ENCODE results near the gene NCOR1. TPM values are rescaled to one million over a fixed set of nuclear protein-coding genes. Genes with fewer than 3 reads are reported as not detected.

Gene NCOR1
- total RNA-seq, 1 donor from 2014 or later: 108 TPM

DNA sequence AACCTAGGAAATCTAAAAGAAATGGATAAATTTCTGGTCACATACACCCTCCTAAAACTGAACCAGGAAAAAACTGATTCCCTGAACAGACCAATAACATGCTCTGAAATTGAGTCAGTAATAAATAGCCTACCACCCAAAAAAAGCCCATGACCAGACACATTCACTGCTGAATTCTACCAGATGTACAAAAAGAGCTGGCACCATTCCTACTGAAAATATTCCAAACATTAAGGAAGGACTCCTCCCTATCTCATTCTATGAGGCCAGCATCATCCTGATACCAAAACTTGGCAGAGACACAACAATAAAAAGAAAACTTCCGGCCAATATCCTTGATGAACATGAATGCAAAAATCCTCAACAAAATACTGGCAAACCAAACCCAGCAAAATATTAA, 162.8 kb downstream of the NCOR1 start:
- peaks cover 35% of the 10 kb centered on the region for H3K36me3 Mint-ChIP-seq (ENCODE audit: low read depth)
- H3K27me3 Mint-ChIP-seq (ENCODE audit: low read depth): no peaks in the 10 kb centered on the region
- no peak overlapping the region for H3K4me3 Mint-ChIP-seq (ENCODE audit: unreplicated experiment)
- TF ChIP-seq, protein P1, sequence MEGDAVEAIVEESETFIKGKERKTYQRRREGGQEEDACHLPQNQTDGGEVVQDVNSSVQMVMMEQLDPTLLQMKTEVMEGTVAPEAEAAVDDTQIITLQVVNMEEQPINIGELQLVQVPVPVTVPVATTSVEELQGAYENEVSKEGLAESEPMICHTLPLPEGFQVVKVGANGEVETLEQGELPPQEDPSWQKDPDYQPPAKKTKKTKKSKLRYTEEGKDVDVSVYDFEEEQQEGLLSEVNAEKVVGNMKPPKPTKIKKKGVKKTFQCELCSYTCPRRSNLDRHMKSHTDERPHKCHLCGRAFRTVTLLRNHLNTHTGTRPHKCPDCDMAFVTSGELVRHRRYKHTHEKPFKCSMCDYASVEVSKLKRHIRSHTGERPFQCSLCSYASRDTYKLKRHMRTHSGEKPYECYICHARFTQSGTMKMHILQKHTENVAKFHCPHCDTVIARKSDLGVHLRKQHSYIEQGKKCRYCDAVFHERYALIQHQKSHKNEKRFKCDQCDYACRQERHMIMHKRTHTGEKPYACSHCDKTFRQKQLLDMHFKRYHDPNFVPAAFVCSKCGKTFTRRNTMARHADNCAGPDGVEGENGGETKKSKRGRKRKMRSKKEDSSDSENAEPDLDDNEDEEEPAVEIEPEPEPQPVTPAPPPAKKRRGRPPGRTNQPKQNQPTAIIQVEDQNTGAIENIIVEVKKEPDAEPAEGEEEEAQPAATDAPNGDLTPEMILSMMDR (IDR thresholded peaks at IDR 0.05): no peak
- peak overlapping the region; percentile 32 for H3K27ac Mint-ChIP-seq (ENCODE audit: unreplicated experiment)
- no peak for DNase-seq (ENCODE audit: low spot score)
- peaks cover 11% of the 10 kb centered on the region for H3K4me1 Mint-ChIP-seq (ENCODE audit: low read depth)
- peaks cover 8% of the 10 kb centered on the region for H3K9me3 Mint-ChIP-seq (ENCODE audit: low read depth)

DNA sequence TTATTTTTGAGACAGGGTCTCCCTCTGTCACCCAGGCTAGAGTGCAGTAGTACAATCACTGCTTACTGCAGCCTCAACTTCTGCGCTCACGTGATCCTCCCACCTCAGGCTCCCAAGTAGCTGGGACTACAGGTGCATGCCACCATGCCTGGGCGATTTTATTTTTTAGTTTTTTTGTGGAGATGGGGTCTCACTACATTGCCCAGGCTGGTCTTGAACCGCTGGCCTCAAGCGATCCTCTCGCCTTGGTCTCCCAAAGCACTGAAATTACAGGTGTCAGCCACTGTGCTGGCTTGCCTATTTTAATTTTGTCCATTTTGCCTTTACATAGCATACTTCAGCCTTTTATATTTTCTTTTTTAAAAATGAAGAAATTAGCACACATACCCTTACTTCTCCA, 164.5 kb downstream of the NCOR1 start:
- Mint-ChIP-seq H3K27ac (ENCODE audit: unreplicated experiment) (no peak overlapping the region), H3K4me1 (ENCODE audit: low read depth) (peaks cover 11% of the 10 kb centered on the region), H3K4me3 (ENCODE audit: unreplicated experiment) (no peak overlapping the region), H3K9me3 (ENCODE audit: low read depth) (peaks cover 8% of the 10 kb centered on the region), H3K36me3 (ENCODE audit: low read depth) (peaks cover 43% of the 10 kb centered on the region), H3K27me3 (ENCODE audit: low read depth) (no peaks in the 10 kb centered on the region)
- DNase-seq (ENCODE audit: low spot score): no peak
- TF ChIP-seq, protein P1 (IDR thresholded peaks at IDR 0.05): no peak

DNA sequence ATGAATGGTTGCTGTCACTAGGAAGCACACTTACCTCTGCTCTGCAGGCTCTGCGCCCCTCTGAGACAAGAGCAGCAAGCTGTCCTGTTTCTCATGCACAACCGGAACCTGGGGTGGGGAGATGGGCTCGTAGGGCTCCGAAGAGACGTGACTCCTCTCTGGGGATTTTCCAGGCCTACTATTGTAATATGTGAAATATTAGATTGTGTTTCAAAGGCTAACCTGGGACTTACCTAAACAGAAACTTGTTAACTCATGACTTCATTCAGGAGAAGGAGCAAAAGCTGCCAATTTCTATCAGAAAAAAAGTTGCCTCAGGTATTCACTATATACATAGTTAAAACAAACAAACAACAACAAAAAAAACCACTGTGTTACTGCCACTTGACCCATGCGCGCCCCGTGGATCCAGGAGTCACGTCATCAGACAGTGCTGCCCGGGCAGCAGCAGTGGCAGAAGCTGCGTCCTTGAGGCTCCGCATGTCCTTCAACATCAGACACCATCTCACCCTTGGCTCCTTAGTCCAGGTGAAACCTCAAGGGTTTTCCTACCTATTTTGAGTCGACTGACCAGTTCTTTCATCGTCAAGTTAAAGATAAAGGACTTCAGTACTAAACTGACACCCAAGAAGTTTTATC, 166.4 kb downstream of the NCOR1 start:
- H3K27me3 Mint-ChIP-seq (ENCODE audit: low read depth): no peaks in the 10 kb centered on the region
- no peak overlapping the region for H3K27ac Mint-ChIP-seq (ENCODE audit: unreplicated experiment)

DNA sequence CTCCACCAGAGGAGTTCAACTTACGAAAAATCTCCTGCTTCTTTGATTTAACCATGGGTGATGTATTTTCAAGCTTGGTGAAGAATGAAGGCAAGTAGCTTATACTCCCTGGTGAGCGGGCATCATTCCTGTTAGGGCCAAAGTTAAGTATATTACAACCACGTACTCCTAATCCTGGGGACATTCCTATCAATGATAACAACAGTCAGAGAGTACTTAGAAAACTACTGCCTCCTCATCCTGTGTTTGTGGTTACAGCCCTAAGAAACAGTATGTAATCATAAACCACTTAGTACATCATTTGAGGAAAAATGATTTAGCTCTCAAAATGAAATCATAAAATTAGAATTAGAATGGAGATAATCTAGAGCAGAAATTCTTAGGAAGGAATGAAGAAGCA, 168.4 kb downstream of the NCOR1 start:
- Mint-ChIP-seq H3K36me3 (ENCODE audit: low read depth) (peaks cover 38% of the 10 kb centered on the region), H3K27ac (ENCODE audit: unreplicated experiment) (no peak overlapping the region), H3K4me3 (ENCODE audit: unreplicated experiment) (no peak overlapping the region), H3K4me1 (ENCODE audit: low read depth) (peaks cover 4% of the 10 kb centered on the region), H3K9me3 (ENCODE audit: low read depth) (no peaks in the 10 kb centered on the region), H3K27me3 (ENCODE audit: low read depth) (no peaks in the 10 kb centered on the region)
- TF ChIP-seq, protein P1 (IDR thresholded peaks at IDR 0.05): no peak
- DNase-seq (ENCODE audit: low spot score): no peak

More for the DNA sequence above, 166.4 kb downstream of the NCOR1 start:
- peaks cover 11% of the 10 kb centered on the region for H3K4me1 Mint-ChIP-seq (ENCODE audit: low read depth)
- no peak overlapping the region for H3K4me3 Mint-ChIP-seq (ENCODE audit: unreplicated experiment)
- peaks cover 36% of the 10 kb centered on the region for H3K36me3 Mint-ChIP-seq (ENCODE audit: low read depth)
- TF ChIP-seq, protein P1 (IDR thresholded peaks at IDR 0.05): no peak
- peaks cover 4% of the 10 kb centered on the region for H3K9me3 Mint-ChIP-seq (ENCODE audit: low read depth)
- no peak for DNase-seq (ENCODE audit: low spot score)

DNA sequence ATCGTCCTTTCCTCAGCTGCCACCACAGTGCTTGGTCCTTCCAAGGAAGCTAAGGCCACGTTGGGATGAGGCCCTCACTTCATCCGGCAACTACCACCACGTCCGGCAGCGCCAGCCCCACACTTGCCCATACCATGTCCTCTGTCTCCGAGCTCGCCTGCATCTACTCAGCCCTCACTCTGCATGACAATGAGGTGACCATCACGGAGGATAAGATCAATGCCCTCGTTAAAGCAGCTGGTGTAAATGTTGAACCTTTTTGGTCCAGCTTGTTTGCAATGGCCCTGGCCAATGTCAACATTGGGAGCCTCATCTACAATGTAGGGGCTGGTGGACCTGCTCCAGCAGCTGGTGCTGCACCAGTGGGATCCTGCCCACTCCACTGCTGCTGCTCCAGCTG, 170.8 kb downstream of the NCOR1 start:
- Mint-ChIP-seq H3K27ac (ENCODE audit: unreplicated experiment) (peak overlapping the region; percentile 13), H3K27me3 (ENCODE audit: low read depth) (no peaks in the 10 kb centered on the region)

More for the DNA sequence above, 170.8 kb downstream of the NCOR1 start:
- TF ChIP-seq, protein P1 (IDR thresholded peaks at IDR 0.05): no peak
- no peak for DNase-seq (ENCODE audit: low spot score)
- H3K4me3 Mint-ChIP-seq (ENCODE audit: unreplicated experiment): no peak overlapping the region
- peaks cover 43% of the 10 kb centered on the region for H3K36me3 Mint-ChIP-seq (ENCODE audit: low read depth)
- H3K9me3 Mint-ChIP-seq (ENCODE audit: low read depth): no peaks in the 10 kb centered on the region
- no peaks in the 10 kb centered on the region for H3K4me1 Mint-ChIP-seq (ENCODE audit: low read depth)

All from chondrocyte (in vitro differentiated cells).